ENCODE data around the gene VPS26C. TPM values are rescaled to one million over a fixed set of nuclear protein-coding genes. Genes with fewer than 3 reads are reported as not detected.
A peak's percentile ranks its signal among the peaks of the same experiment; 100 is the strongest.

Gene VPS26C
- total RNA-seq, 1 donor from 2014 or later = 68.4 TPM

DNA sequence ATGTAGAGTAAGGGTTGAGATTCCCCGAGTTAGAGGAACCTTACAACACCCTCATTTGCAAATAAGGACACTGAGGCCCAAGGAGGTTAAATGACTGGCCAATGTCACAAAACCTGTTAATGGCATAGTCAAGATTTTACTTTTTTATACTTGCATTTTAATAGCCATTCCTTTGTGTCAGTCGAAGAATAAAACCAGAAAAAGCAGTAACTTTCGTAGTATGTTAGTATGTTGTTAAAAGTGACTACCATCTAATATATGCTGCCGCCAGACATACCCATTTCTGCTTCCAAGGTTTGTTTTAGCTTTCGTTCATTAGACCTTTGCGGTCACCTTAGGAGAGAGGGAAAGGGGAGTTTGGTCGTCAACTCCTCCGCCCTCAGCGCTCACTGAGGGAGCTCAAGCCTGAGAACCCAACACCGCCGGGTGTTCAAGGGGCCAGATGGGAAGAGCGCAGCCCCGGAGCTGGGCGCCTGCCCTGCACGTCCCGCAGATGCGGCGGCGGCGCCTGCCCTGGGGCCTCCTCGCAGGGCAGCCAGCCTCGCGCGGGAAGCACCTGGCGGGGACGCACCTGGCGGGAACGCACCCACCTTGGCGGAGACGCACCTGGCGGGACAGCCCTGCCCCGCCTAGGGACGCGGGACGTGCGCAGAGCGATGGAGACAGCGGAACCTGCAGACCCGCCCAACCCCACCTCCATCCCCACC lies 466 bp downstream of the VPS26C start:
- peak in 1 of 2 donors; percentile 48 for DNase-seq (ENCODE audit: low read depth in 2 of 2)

DNA sequence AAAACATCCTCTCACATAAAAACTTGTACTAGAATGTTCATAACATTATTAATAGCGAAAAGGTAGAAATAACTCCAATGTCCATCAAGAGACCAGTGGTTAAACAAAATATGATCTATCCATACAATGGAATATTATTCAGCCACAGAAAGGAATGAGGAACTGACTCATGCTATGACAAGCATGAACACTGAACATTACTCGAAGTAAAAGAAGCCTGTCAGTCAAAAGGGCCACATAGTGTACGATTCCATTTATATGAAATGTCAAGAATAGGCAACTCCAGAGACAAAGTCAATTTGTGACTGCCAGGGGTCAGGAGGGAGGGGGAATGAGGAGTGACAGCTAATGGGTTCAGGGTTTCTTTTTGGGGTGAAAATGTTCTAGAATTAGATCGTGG lies 2.3 kb downstream of the VPS26C start:
- DNase-seq (ENCODE audit: low read depth in 2 of 2) = peak in 1 of 2 donors; percentile 14

DNA sequence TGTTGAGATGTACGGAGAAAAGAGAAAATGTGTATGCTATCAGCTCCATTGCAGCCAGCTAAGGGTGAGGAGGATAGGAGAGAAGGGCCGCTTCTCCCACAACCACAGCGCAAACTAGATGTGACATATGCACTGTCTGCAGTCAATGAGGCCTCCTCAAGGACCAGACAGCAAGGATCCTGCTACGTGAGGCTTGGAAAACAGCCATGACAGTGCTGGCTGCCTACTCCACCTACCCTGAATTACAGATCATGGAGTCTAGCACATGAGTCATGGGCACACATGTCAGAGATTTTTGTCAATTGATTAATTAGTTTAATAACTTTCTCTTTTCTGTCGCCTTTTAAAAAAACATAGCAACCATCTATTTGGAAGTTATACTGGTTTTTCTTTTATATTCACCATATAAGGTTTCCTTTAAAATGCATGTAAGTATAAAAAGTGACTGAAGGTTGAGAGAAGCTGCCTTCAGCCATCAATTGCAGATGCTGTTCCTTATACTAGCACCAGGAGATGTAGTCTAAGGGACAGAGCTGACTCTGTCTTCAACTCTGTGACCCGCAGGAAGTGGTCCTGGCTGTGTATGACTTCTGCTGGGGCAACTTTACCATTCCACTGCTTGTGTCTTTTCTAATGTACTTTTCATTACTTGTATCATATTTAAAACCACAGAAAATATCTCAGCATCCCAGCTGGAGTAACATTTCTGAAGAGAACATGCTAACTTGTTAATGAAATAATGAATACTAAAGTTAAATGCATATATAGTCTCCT lies 3.1 kb downstream of the VPS26C start:
- DNase-seq (ENCODE audit: low read depth in 2 of 2) = no peak

GRCh38 chr21:37259426-37259825 lies 7.7 kb downstream of the VPS26C start:
- no peak for DNase-seq (ENCODE audit: low read depth in 2 of 2)

GRCh38 chr21:37257967-37258877 lies 8.9 kb downstream of the VPS26C start:
- peak; percentile 42 to 58 for DNase-seq (ENCODE audit: low read depth in 2 of 2)

GRCh38 chr21:37257511-37257966 lies 9.6 kb downstream of the VPS26C start:
- DNase-seq (ENCODE audit: low read depth in 2 of 2) = peak; percentile 45 to 50

GRCh38 chr21:37253991-37254390 lies 13.1 kb downstream of the VPS26C start:
- DNase-seq (ENCODE audit: low read depth in 2 of 2) = no peak

DNA sequence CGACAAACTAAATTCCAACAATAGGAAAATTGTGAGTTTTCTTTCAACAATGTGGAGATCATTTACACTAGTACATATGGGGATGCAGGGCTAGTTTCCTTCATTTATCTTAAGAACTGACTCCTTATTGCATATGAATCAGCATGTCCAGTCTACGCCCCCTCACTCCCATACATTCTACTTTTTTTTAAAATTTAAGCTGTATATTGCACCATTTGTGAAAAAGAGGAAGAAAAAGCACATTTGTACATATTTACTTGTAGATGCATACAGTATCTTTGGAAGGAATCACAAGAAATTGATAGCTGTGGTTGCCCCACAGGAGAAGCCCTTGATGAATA lies 15.9 kb downstream of the VPS26C start:
- no peak for DNase-seq (ENCODE audit: low read depth in 2 of 2)

GRCh38 chr21:37249112-37249904 lies 17.8 kb downstream of the VPS26C start:
- no peak for DNase-seq (ENCODE audit: low read depth in 2 of 2)

GRCh38 chr21:37248298-37248697 lies 18.8 kb downstream of the VPS26C start:
- DNase-seq (ENCODE audit: low read depth in 2 of 2) = no peak

GRCh38 chr21:37245151-37245550 lies 22.0 kb downstream of the VPS26C start:
- DNase-seq (ENCODE audit: low read depth in 2 of 2) = no peak

GRCh38 chr21:37244501-37245095 lies 22.5 kb downstream of the VPS26C start:
- DNase-seq (ENCODE audit: low read depth in 2 of 2) = no peak

- DNase-seq (ENCODE audit: low read depth in 2 of 2) = no peak
Measured at GRCh38 chr21:37243961-37244360, 23.2 kb downstream of the VPS26C start.

- no peak for DNase-seq (ENCODE audit: low read depth in 2 of 2)
Measured at GRCh38 chr21:37241426-37241825, 25.7 kb downstream of the VPS26C start.

GRCh38 chr21:37240978-37241377 lies 26.2 kb downstream of the VPS26C start:
- no peak for DNase-seq (ENCODE audit: low read depth in 2 of 2)

DNA sequence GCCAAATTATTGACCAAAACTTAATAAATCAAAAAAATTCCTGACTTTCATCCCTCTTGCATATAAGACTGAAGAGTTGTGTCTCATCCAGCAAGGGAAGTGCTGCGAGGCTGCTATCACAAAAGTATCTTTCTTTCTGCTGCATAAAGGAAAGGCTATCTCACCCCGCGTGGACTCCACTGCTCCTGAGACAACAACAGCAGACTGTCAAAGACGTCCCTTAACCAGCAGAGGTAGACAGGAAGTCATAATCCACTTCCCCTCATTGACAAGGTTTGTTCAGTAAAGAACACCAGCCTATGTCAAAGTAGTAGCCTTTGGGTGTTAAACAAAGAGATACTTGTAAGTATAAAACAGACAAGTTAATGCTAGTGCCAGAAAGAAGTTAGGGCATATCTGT lies 29.4 kb downstream of the VPS26C start:
- DNase-seq (ENCODE audit: low read depth in 2 of 2) = peak; percentile 11 to 71

DNA sequence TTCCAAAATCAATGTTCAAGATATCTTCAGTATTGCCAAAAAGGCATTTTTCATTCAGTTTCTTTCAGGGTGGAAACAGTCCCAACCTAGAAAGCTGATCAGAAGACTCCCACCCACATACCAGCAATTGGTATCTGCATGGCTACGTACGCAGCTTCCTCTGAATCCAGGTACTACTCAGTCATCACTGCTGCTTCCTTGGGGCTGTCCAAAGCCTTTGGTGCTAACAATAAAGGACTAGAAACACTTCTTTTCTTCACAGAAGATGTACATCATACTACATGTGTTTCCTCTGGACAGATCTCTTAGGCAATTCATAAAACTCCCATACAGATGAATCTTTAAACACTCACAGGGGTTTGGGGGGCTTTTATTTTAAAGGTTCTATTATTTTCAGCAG lies 29.8 kb downstream of the VPS26C start:
- peak in 1 of 2 donors; percentile 7 for DNase-seq (ENCODE audit: low read depth in 2 of 2)

DNA sequence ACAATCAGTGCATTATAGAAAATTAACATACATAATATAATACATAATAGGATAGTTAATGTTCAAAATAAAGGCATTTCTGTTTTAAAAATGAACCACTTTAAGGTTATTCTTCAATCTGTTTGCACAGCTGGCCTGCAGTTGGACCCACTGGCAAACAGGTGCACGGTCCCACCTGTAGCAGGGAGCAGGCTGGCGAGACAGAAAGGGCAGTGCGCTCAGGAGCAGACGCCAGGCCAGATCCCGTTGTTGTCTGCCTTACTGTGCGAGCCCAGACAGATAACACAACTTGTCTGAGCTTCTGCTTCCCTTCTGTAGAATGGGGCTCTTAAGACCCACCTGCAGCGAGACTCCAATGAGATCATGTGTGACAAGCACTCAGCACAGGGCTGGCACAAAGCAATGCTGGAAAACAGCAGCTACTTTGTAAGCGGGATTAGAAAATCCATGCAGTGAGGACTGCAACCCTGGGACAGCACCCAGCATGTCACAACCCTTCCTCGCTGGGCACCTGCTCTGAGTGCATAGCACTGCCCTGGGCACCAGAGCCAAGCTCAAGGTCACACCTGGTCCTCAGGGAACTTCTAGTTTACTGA lies 33.5 kb downstream of the VPS26C start:
- no peak for DNase-seq (ENCODE audit: low read depth in 2 of 2)

DNA sequence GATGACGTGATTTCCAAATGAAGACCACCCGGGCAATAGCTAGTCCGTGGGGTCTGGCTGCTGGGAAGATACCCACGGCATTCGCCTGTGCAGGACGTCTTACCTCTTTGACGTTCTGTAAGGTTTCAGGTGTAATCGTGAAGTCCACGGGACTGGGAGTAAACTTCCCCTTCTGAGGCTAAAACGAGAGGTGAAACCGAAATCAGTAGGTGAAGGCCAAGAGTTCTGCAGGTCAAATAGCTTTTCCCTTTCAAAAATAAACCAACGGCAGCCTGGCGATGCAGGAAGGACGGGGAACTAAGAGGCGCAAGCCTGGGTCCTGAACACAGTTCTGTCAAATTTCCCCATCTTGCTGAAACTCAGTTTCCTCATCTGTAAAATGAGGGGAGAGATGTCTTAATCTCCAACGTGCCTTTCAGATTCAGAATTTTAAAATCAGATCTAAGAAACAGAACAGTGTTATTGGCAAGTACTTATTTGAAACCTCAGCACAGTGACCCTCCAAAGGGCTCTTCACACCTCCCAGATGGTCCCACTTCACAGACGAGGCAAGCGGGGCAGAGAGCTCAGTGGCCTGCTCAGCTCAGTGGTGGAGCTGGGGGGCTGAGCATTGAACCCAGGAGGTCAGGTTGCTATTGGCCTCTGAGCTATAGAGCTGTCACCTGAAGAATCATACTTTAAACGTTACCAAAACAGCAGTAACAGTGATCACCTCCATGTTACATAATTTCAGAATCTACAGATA lies 34.7 kb downstream of the VPS26C start:
- DNase-seq (ENCODE audit: low read depth in 2 of 2) = no peak

DNA sequence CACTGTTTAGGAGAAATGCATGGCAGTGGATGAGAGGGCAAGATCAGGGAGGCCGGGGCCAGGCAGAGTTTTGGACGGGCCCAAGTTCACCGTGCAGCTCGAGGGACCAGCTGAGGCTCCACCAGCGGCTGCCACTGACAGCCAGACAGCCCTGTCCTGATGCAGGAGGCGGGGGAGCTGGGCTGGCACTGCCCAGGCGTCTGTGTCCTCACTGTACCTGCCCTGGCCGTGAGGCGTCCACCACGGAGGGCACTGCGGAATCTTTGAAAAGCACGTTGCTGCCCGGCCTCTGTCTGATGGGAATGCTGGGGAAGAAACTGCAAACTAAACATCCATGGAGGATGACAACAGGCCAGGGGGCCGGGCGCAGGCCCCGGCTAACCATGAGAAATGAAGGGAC lies 35.5 kb downstream of the VPS26C start:
- DNase-seq (ENCODE audit: low read depth in 2 of 2) = no peak

Measured in dermis microvascular lymphatic vessel endothelial cell (primary cell).